HCT116 (cell line): Measurements from ENCODE around the gene PRSS27. TPM values are rescaled to one million over a fixed set of nuclear protein-coding genes. Genes with fewer than 3 reads are reported as not detected.

Experiments
- ATAC-seq: fragments of 200-7000 bp; cut with Tn5 transposase; 2 replicates; pipeline ENCODE4 v1.9.1; 2020; ENCODE audit warnings: mild to moderate bottlenecking, moderate library complexity
- BruUV-seq: library from RNA; stranded (reverse); fragments of 400-500 nt; replicated peaks from 2 replicates; lab custom pipeline; 2021; lab: Mats Ljungman, UMichigan
- CTCF ChIA-PET: fragments of 300-600 bp; sonication (Branson Sonifier 250); formaldehyde crosslinking; loops from one replicate; lab custom pipeline; 2021; ENCODE audit warnings: antibody characterized with exemption; lab: Charles Lee
- POLR2A ChIA-PET: fragments of 300-600, 350-600 bp; sonication (Branson Sonifier 250); formaldehyde crosslinking; loops from one replicate; lab custom pipeline; 2021; ENCODE audit warnings: antibody characterized with exemption; lab: Charles Lee
- RAD21 ChIA-PET, 2 experiments: fragments of 300-600 bp; sonication (Branson Sonifier 250); formaldehyde crosslinking; loops; one replicate each; lab custom pipeline; 2023; ENCODE audit warnings: low total read pairs in 2 of 2; ENCODE audit not compliant: uncharacterized antibody in 2 of 2, unreplicated experiment in 2 of 2, low non-redundant PET in 1 of 2; lab: Charles Lee
- DNase-seq: peaks from one replicate; pipeline ENCODE4 v3.0.0-alpha.2; 2010; ENCODE audit warnings: low read depth, low spot score
- H2AFZ ChIP-seq: fragments of 200-600 bp; shearing (Covaris generic), sonication (generic); 2 replicates; pipeline ENCODE4 v1.6.1; 2017; ENCODE audit warnings: low read depth, mixed run types, mixed read lengths, antibody characterized with exemption, low read length; ENCODE audit not compliant: poor library complexity, severe bottlenecking
- H3K27ac ChIP-seq: 2 replicates; pipeline ENCODE4 v1.5.1; 2012; ENCODE audit warnings: low read depth, low read length
- H3K27me3 ChIP-seq: fragments of 200-600 bp; sonication (generic); 2 replicates; pipeline ENCODE4 v1.6.1; 2016; ENCODE audit warnings: mixed run types, low read length, mixed read lengths; ENCODE audit not compliant: insufficient read depth
- H3K36me3 ChIP-seq, 2 experiments: fragments of 200-500 bp in 1 of 2; fragments of 200-600 bp in 1 of 2; sonication (Bioruptor generic) in 1 of 2; sonication (generic) in 1 of 2; 2 replicates each; pipeline versions ENCODE4 v1.5.1 to v1.6.1; 2014 to 2016; ENCODE audit warnings: low read length in 2 of 2, inconsistent platforms in 1 of 2, mixed read lengths in 1 of 2, mixed run types in 1 of 2; ENCODE audit not compliant: insufficient read depth in 2 of 2, control insufficient read depth in 1 of 2
- H3K4me1 ChIP-seq, 2 experiments: fragments of 200-600 bp in 1 of 2; sonication (generic) in 1 of 2; 2 replicates each; pipeline versions ENCODE4 v1.5.1 to v1.6.1; 2012 to 2017; ENCODE audit warnings: low read length in 2 of 2, inconsistent platforms in 1 of 2, mild to moderate bottlenecking in 1 of 2, mixed read lengths in 1 of 2, mixed run types in 1 of 2, moderate library complexity in 1 of 2; ENCODE audit not compliant: insufficient read depth in 2 of 2, control insufficient read depth in 1 of 2
- H3K4me2 ChIP-seq: fragments of 200-600 bp; sonication (generic); 2 replicates; pipeline ENCODE4 v1.6.1; 2017; ENCODE audit warnings: mixed run types, low read length, mixed read lengths
- H3K4me3 ChIP-seq, 2 experiments: fragments of 200-600 bp in 1 of 2; sonication (generic) in 1 of 2; replicated peaks in 1 of 2; 2 replicates each; pipeline ENCODE4 v1.5.1; 2011 to 2016; ENCODE audit warnings: low read length in 2 of 2, control low read depth in 1 of 2, low read depth in 1 of 2, mild to moderate bottlenecking in 1 of 2, mixed read lengths in 1 of 2, mixed run types in 1 of 2
- H3K79me2 ChIP-seq: fragments of 200-600 bp; sonication (generic); 2 replicates; pipeline ENCODE4 v1.6.1; 2017; ENCODE audit warnings: mild to moderate bottlenecking, mixed run types, low read length, moderate library complexity, mixed read lengths; ENCODE audit not compliant: insufficient read depth
- H3K9ac ChIP-seq: fragments of 200-600 bp; sonication (generic); 2 replicates; pipeline ENCODE4 v1.6.1; 2016; ENCODE audit warnings: low read length, mixed read lengths
- H3K9me2 ChIP-seq: fragments of 200-600 bp; sonication (generic), shearing (Covaris generic); 2 replicates; pipeline ENCODE4 v1.6.1; 2017; ENCODE audit warnings: mixed run types, mild to moderate bottlenecking, moderate library complexity; ENCODE audit not compliant: insufficient read depth
- H3K9me3 ChIP-seq, 2 experiments: fragments of 200-500 bp in 1 of 2; fragments of 200-600 bp in 1 of 2; sonication (Bioruptor generic) in 1 of 2; sonication (generic) in 1 of 2; 2 replicates each; pipeline ENCODE4 v1.6.1; 2014 to 2017; ENCODE audit warnings: low read length in 2 of 2, mixed read lengths in 2 of 2, inconsistent platforms in 1 of 2, low read depth in 1 of 2, mild to moderate bottlenecking in 1 of 2, mixed run types in 1 of 2, moderate library complexity in 1 of 2; ENCODE audit not compliant: control insufficient read depth in 1 of 2, insufficient read depth in 1 of 2
- H4K20me1 ChIP-seq: fragments of 200-600 bp; sonication (generic), shearing (Covaris generic); 2 replicates; pipeline ENCODE4 v1.6.1; 2017; ENCODE audit warnings: mixed run types, mild to moderate bottlenecking, moderate library complexity; ENCODE audit not compliant: insufficient read depth
- EGR1 ChIP-seq: IDR thresholded peaks from 2 replicates; pipeline ENCODE4 v1.6.1; 2012; ENCODE audit warnings: low read depth
- ELF1 ChIP-seq: IDR thresholded peaks from 2 replicates; pipeline ENCODE4 v1.6.1; 2012; ENCODE audit warnings: low read depth, borderline replicate concordance
- EZH2 ChIP-seq: fragments of 200-600 bp; sonication (generic); IDR thresholded peaks from 2 replicates; pipeline ENCODE4 v1.6.1; 2017; ENCODE audit warnings: antibody characterized with exemption, mixed run types
- JUND ChIP-seq: IDR thresholded peaks from 2 replicates; pipeline ENCODE4 v1.6.1; 2012
- POLR2A ChIP-seq: IDR thresholded peaks from 2 replicates; pipeline ENCODE4 v1.7.0; 2011; ENCODE audit warnings: borderline replicate concordance; ENCODE audit not compliant: insufficient read depth, insufficient read length; ENCODE audit errors: extremely low read depth
- RAD21 ChIP-seq: IDR thresholded peaks from 2 replicates; pipeline ENCODE4 v1.6.1; 2012; ENCODE audit warnings: low read depth, mild to moderate bottlenecking
- SIN3A ChIP-seq: IDR thresholded peaks from 2 replicates; pipeline ENCODE4 v1.6.1; 2012; ENCODE audit warnings: low read depth
- SP1 ChIP-seq: IDR thresholded peaks from 2 replicates; pipeline ENCODE4 v1.6.1; 2012; ENCODE audit warnings: low read depth
- TCF7L2 ChIP-seq: IDR thresholded peaks from 2 replicates; pipeline ENCODE4 v1.7.0; 2011; ENCODE audit warnings: borderline replicate concordance, inconsistent platforms; ENCODE audit not compliant: insufficient read depth, insufficient read length; ENCODE audit errors: extremely low read depth
- ZNF274 ChIP-seq: fragments of 200-500 bp; sonication (Bioruptor generic); IDR thresholded peaks from 2 replicates; pipeline ENCODE4 v1.6.1; 2014; ENCODE audit warnings: mild to moderate bottlenecking, low read depth, low read length, inconsistent platforms
- intact Hi-C: fragments of 100-400 bp; cut with micrococcal nuclease; formaldehyde crosslinking; loops from 2 replicates; pipeline ENCODE4 v1.10.0; 2022
- total RNA-seq: library from RNA; stranded (reverse); gene quantifications from one replicate; pipeline ENCODE4 v1.2.1, GENCODE V29; 2021; ENCODE audit not compliant: unreplicated experiment
- TF ChIP-seq, protein P1 (sequence below), 3 experiments: fragments of 200-600 bp in 1 of 3; sonication (generic) in 1 of 3; IDR thresholded peaks in 2 of 3; conservative IDR thresholded peaks in 1 of 3; 2 replicates each; pipeline ENCODE4 v1.5.1; 2012 to 2017; ENCODE audit warnings: low read depth in 2 of 3, low read length in 2 of 3, antibody characterized with exemption in 1 of 3, borderline replicate concordance in 1 of 3, control low read depth in 1 of 3, mild to moderate bottlenecking in 1 of 3, mixed read lengths in 1 of 3, mixed run types in 1 of 3, moderate library complexity in 1 of 3; ENCODE audit not compliant: insufficient read depth in 1 of 3

Gene PRSS27
- total RNA-seq, 1 experiment from 2014 or later: 3.3 TPM

DNA sequence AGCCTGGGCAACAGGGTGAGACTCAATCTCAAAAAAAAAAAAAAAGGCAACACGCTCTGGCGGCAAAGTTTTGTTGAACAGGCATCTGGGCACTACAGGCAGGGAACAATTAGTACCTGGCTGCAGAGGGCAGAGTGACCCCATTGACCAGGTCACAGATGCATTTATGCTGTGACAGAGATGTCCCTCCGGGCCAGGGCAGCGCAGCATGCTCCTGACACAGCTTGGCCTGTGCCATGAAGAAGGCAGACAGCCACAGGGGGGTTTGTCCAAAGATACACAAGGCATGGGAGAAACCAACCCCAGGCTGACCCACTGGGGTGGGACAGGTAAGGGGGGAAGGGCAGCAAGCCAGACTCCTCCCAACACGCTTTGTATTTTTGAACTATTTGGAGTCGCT, 24.7 kb upstream of the PRSS27 start:
- Histone ChIP-seq H3K79me2 (no peaks in the 10 kb centered on the region), H4K20me1 (no peaks in the 10 kb centered on the region), H3K27ac (no peak overlapping the region), H3K4me2 (no peak overlapping the region), H3K36me3 (no peaks in the 10 kb centered on the region), H3K9ac (no peak overlapping the region), H2AFZ (no peak overlapping the region), H3K9me3 (no peaks in the 10 kb centered on the region), H3K9me2 (no peaks in the 10 kb centered on the region), H3K27me3 (no peaks in the 10 kb centered on the region), H3K4me3 (no peak overlapping the region), H3K4me1 (peaks cover 0 to 7% of the 10 kb centered on the region in 2 experiments; a peak in 2 of 4 replicates)
- no peak for TF ChIP-seq SIN3A
- TF ChIP-seq EGR1: no peak
- no peak for TF ChIP-seq EZH2
- no peak for TF ChIP-seq RAD21
- no peak for TF ChIP-seq ZNF274
- no peak for TF ChIP-seq POLR2A
- no peak for TF ChIP-seq TCF7L2
- no peak for TF ChIP-seq SP1
- no peak for TF ChIP-seq JUND
- TF ChIP-seq, protein P1, sequence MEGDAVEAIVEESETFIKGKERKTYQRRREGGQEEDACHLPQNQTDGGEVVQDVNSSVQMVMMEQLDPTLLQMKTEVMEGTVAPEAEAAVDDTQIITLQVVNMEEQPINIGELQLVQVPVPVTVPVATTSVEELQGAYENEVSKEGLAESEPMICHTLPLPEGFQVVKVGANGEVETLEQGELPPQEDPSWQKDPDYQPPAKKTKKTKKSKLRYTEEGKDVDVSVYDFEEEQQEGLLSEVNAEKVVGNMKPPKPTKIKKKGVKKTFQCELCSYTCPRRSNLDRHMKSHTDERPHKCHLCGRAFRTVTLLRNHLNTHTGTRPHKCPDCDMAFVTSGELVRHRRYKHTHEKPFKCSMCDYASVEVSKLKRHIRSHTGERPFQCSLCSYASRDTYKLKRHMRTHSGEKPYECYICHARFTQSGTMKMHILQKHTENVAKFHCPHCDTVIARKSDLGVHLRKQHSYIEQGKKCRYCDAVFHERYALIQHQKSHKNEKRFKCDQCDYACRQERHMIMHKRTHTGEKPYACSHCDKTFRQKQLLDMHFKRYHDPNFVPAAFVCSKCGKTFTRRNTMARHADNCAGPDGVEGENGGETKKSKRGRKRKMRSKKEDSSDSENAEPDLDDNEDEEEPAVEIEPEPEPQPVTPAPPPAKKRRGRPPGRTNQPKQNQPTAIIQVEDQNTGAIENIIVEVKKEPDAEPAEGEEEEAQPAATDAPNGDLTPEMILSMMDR (IDR thresholded peaks at IDR 0.05 in 2 of 3, conservative IDR thresholded peaks at IDR 0.05 in 1 of 3; ENCODE audit: borderline replicate concordance in 1 of 3, insufficient read depth in 1 of 3, low read depth in 2 of 3, low read length in 2 of 3): no peak
- no peak for TF ChIP-seq ELF1
- DNase-seq: no peak
- CTCF ChIA-PET: no interaction called here
- BruUV-seq: no TSS peak
- intact Hi-C loops: no loop called here
- RAD21 ChIA-PET: no interaction called here
- ATAC-seq: no peak
- POLR2A ChIA-PET: no interaction called here
